WTC11 (cell line): Measurements from ENCODE around the gene PSORS1C1. TPM values are rescaled to one million over a fixed set of nuclear protein-coding genes. Genes with fewer than 3 reads are reported as not detected.

Experiments used
- CREM ChIP-seq: sonication (generic); formaldehyde crosslinking; IDR thresholded peaks from 2 replicates; pipeline ENCODE4 v1.8.1; 2022; ENCODE audit warnings: mild to moderate bottlenecking, missing genetic modification reagents, moderate library complexity
- FOXJ3 ChIP-seq: sonication (generic); formaldehyde crosslinking; IDR thresholded peaks from 2 replicates; pipeline ENCODE4 v1.9.0; 2021; ENCODE audit warnings: missing genetic modification reagents, mild to moderate bottlenecking, borderline replicate concordance
- GABPB1 ChIP-seq: sonication (generic); formaldehyde crosslinking; IDR thresholded peaks from 2 replicates; pipeline ENCODE4 v1.8.1; 2023; ENCODE audit warnings: mild to moderate bottlenecking, missing genetic modification reagents
- HMGA2 ChIP-seq: fragments of 250-450 bp; sonication (Bioruptor Pico); IDR thresholded peaks from 2 replicates; pipeline ENCODE4 v1.4.0; 2021; ENCODE audit warnings: mild to moderate bottlenecking, moderate library complexity
- IRF2 ChIP-seq: sonication (generic); formaldehyde crosslinking; IDR thresholded peaks from 2 replicates; pipeline ENCODE4 v1.8.0; 2022; ENCODE audit warnings: low read depth, missing genetic modification reagents, borderline replicate concordance
- JAZF1 ChIP-seq: fragments of 250-450 bp; sonication (Bioruptor Pico); IDR thresholded peaks from 2 replicates; pipeline ENCODE4 v1.9.0; 2021; ENCODE audit warnings: moderate library complexity, mild to moderate bottlenecking, inconsistent platforms
- JUN ChIP-seq: sonication (generic); formaldehyde crosslinking; IDR thresholded peaks from 2 replicates; pipeline ENCODE4 v1.8.0; 2023; ENCODE audit warnings: mild to moderate bottlenecking, missing genetic modification reagents
- MYBL2 ChIP-seq: sonication (generic); formaldehyde crosslinking; IDR thresholded peaks from 2 replicates; pipeline ENCODE4 v1.8.1; 2023; ENCODE audit warnings: mild to moderate bottlenecking, moderate library complexity, missing genetic modification reagents
- NFATC4 ChIP-seq: fragments of 250-450 bp; sonication (Bioruptor Pico); IDR thresholded peaks from 2 replicates; pipeline ENCODE4 v1.9.0; 2021; ENCODE audit warnings: mild to moderate bottlenecking
- NFE2L1 ChIP-seq: sonication (generic); formaldehyde crosslinking; IDR thresholded peaks from 2 replicates; pipeline ENCODE4 v1.8.1; 2023; ENCODE audit warnings: missing genetic modification reagents
- NR3C1 ChIP-seq: sonication (generic); formaldehyde crosslinking; conservative IDR thresholded peaks from 2 replicates; pipeline ENCODE4 v1.8.1; 2023; ENCODE audit warnings: low read depth, mild to moderate bottlenecking, missing genetic modification reagents
- PRRX2 ChIP-seq: fragments of 250-450 bp; sonication (Bioruptor Pico); IDR thresholded peaks from 2 replicates; pipeline ENCODE4 v1.8.0; 2021; ENCODE audit warnings: mild to moderate bottlenecking
- RORB ChIP-seq: fragments of 250-450 bp; sonication (Bioruptor Pico); IDR thresholded peaks from 2 replicates; pipeline ENCODE4 v1.9.0; 2021; ENCODE audit warnings: mild to moderate bottlenecking
- SOX15 ChIP-seq: fragments of 250-450 bp; sonication (Bioruptor Pico); IDR thresholded peaks from 2 replicates; pipeline ENCODE4 v1.9.0; 2021; ENCODE audit warnings: mild to moderate bottlenecking
- TP53 ChIP-seq: sonication (generic); formaldehyde crosslinking; IDR thresholded peaks from 2 replicates; pipeline ENCODE4 v1.8.1; 2023; ENCODE audit warnings: mild to moderate bottlenecking, missing genetic modification reagents
- ZBTB21 ChIP-seq: sonication (generic); formaldehyde crosslinking; IDR thresholded peaks from 2 replicates; pipeline ENCODE4 v1.8.1; 2023; ENCODE audit warnings: mild to moderate bottlenecking, missing genetic modification reagents, borderline replicate concordance
- ZNF232 ChIP-seq: sonication (generic); formaldehyde crosslinking; IDR thresholded peaks from 2 replicates; pipeline ENCODE4 v1.8.0; 2022; ENCODE audit warnings: mild to moderate bottlenecking, missing genetic modification reagents
- ZNF317 ChIP-seq: sonication (generic); formaldehyde crosslinking; IDR thresholded peaks from 2 replicates; pipeline ENCODE4 v1.8.1; 2023; ENCODE audit warnings: low read depth, mild to moderate bottlenecking, moderate library complexity, missing genetic modification reagents, borderline replicate concordance
- total RNA-seq: library from RNA; stranded (reverse); gene quantifications from 3 replicates; pipeline ENCODE4 v1.2.3, GENCODE V29; 2021
- TF ChIP-seq, protein P1 (sequence below): fragments of 250-450 bp; sonication (Bioruptor Pico); IDR thresholded peaks from 2 replicates; pipeline ENCODE4 v1.8.0; 2021; ENCODE audit warnings: mild to moderate bottlenecking
- TF ChIP-seq, protein P2 (sequence below): fragments of 250-450 bp; sonication (Bioruptor Pico); IDR thresholded peaks from 2 replicates; pipeline ENCODE4 v1.9.0; 2021; ENCODE audit warnings: mild to moderate bottlenecking
- TF ChIP-seq, protein P3 (sequence below): sonication (generic); formaldehyde crosslinking; conservative IDR thresholded peaks from 2 replicates; pipeline ENCODE4 v1.8.1; 2023; ENCODE audit warnings: mild to moderate bottlenecking, low read depth, missing genetic modification reagents, moderate library complexity
- TF ChIP-seq, protein P4 (sequence below): sonication (generic); formaldehyde crosslinking; IDR thresholded peaks from 2 replicates; pipeline ENCODE4 v1.8.0; 2023; ENCODE audit warnings: missing genetic modification reagents, mild to moderate bottlenecking, borderline replicate concordance
- TF ChIP-seq, protein P5 (sequence below): sonication (generic); formaldehyde crosslinking; conservative IDR thresholded peaks from 2 replicates; pipeline ENCODE4 v1.8.1; 2022; ENCODE audit warnings: mild to moderate bottlenecking, missing genetic modification reagents
- TF ChIP-seq, protein P6 (sequence below): sonication (generic); formaldehyde crosslinking; IDR thresholded peaks from 2 replicates; pipeline ENCODE4 v1.8.1; 2022; ENCODE audit warnings: mild to moderate bottlenecking, moderate library complexity, missing genetic modification reagents
- TF ChIP-seq, protein P7 (sequence below): sonication (generic); formaldehyde crosslinking; IDR thresholded peaks from 2 replicates; pipeline ENCODE4 v1.8.1; 2022; ENCODE audit warnings: low read depth, missing genetic modification reagents, borderline replicate concordance
- TF ChIP-seq, protein P8 (sequence below): sonication (generic); formaldehyde crosslinking; IDR thresholded peaks from 2 replicates; pipeline ENCODE4 v1.8.0; 2022; ENCODE audit warnings: mild to moderate bottlenecking, missing genetic modification reagents
- TF ChIP-seq, protein P9 (sequence below): sonication (generic); formaldehyde crosslinking; IDR thresholded peaks from 2 replicates; pipeline ENCODE4 v1.8.0; 2022; ENCODE audit warnings: mild to moderate bottlenecking, missing genetic modification reagents

The PSORS1C1 gene
- total RNA-seq, 1 experiment from 2014 or later: 0.66 TPM

DNA sequence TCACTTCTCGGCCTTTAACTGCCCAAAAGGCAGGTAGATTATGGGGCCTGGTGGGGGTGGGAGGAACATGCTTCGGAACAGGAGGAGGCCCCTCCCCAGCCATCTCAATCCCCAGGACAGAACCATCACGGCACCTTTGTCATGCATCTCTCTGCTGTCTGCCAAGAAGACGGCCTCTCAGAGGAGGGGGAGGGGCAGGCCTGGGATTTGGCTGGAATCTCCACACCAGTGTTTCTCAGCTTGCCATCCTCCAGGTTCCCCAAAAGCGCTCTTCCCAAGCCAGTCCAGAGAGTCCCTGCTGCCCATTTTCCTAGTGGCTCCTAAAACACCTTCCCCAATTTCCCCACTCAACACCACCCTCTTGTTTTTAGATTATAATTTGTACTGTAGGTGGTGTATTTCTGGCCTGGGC, 58.4 kb downstream of the PSORS1C1 start (continued):
- TF ChIP-seq FOXJ3 (CRISPR knock-in tag) (no peak), JAZF1 (CRISPR knock-in tag) (no peak), SOX15 (no peak), HMGA2 (CRISPR knock-in tag) (no peak), PRRX2 (CRISPR knock-in tag) (no peak), ZNF232 (no peak), NFE2L1 (no peak), MYBL2 (CRISPR knock-in tag) (no peak), NFATC4 (CRISPR knock-in tag) (no peak), RORB (CRISPR knock-in tag) (no peak), JUN (CRISPR knock-in tag) (0 out of 2 replicates have a peak, but pooled peaks have one; percentile 24), TP53 (no peak), ZBTB21 (CRISPR knock-in tag) (no peak), GABPB1 (CRISPR knock-in tag) (no peak), ZNF317 (CRISPR knock-in tag) (no peak), IRF2 (CRISPR knock-in tag) (no peak), CREM (0 out of 2 replicates have a peak, but pooled peaks have one; percentile 5), NR3C1 (CRISPR knock-in tag) (no peak)
- TF ChIP-seq, protein P1, sequence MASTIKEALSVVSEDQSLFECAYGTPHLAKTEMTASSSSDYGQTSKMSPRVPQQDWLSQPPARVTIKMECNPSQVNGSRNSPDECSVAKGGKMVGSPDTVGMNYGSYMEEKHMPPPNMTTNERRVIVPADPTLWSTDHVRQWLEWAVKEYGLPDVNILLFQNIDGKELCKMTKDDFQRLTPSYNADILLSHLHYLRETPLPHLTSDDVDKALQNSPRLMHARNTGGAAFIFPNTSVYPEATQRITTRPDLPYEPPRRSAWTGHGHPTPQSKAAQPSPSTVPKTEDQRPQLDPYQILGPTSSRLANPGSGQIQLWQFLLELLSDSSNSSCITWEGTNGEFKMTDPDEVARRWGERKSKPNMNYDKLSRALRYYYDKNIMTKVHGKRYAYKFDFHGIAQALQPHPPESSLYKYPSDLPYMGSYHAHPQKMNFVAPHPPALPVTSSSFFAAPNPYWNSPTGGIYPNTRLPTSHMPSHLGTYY (CRISPR knock-in tag): no peak
- TF ChIP-seq, protein P2, sequence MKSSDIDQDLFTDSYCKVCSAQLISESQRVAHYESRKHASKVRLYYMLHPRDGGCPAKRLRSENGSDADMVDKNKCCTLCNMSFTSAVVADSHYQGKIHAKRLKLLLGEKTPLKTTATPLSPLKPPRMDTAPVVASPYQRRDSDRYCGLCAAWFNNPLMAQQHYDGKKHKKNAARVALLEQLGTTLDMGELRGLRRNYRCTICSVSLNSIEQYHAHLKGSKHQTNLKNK (CRISPR knock-in tag): 0 out of 2 replicates have a peak, but pooled peaks have one; percentile 28
- TF ChIP-seq, protein P3, sequence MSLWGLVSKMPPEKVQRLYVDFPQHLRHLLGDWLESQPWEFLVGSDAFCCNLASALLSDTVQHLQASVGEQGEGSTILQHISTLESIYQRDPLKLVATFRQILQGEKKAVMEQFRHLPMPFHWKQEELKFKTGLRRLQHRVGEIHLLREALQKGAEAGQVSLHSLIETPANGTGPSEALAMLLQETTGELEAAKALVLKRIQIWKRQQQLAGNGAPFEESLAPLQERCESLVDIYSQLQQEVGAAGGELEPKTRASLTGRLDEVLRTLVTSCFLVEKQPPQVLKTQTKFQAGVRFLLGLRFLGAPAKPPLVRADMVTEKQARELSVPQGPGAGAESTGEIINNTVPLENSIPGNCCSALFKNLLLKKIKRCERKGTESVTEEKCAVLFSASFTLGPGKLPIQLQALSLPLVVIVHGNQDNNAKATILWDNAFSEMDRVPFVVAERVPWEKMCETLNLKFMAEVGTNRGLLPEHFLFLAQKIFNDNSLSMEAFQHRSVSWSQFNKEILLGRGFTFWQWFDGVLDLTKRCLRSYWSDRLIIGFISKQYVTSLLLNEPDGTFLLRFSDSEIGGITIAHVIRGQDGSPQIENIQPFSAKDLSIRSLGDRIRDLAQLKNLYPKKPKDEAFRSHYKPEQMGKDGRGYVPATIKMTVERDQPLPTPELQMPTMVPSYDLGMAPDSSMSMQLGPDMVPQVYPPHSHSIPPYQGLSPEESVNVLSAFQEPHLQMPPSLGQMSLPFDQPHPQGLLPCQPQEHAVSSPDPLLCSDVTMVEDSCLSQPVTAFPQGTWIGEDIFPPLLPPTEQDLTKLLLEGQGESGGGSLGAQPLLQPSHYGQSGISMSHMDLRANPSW (CRISPR knock-in tag): no peak
- TF ChIP-seq, protein P4, sequence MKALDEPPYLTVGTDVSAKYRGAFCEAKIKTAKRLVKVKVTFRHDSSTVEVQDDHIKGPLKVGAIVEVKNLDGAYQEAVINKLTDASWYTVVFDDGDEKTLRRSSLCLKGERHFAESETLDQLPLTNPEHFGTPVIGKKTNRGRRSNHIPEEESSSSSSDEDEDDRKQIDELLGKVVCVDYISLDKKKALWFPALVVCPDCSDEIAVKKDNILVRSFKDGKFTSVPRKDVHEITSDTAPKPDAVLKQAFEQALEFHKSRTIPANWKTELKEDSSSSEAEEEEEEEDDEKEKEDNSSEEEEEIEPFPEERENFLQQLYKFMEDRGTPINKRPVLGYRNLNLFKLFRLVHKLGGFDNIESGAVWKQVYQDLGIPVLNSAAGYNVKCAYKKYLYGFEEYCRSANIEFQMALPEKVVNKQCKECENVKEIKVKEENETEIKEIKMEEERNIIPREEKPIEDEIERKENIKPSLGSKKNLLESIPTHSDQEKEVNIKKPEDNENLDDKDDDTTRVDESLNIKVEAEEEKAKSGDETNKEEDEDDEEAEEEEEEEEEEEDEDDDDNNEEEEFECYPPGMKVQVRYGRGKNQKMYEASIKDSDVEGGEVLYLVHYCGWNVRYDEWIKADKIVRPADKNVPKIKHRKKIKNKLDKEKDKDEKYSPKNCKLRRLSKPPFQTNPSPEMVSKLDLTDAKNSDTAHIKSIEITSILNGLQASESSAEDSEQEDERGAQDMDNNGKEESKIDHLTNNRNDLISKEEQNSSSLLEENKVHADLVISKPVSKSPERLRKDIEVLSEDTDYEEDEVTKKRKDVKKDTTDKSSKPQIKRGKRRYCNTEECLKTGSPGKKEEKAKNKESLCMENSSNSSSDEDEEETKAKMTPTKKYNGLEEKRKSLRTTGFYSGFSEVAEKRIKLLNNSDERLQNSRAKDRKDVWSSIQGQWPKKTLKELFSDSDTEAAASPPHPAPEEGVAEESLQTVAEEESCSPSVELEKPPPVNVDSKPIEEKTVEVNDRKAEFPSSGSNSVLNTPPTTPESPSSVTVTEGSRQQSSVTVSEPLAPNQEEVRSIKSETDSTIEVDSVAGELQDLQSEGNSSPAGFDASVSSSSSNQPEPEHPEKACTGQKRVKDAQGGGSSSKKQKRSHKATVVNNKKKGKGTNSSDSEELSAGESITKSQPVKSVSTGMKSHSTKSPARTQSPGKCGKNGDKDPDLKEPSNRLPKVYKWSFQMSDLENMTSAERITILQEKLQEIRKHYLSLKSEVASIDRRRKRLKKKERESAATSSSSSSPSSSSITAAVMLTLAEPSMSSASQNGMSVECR (CRISPR knock-in tag): peak; percentile 90; the same call in 1 of the 2 replicates
- TF ChIP-seq, protein P5, sequence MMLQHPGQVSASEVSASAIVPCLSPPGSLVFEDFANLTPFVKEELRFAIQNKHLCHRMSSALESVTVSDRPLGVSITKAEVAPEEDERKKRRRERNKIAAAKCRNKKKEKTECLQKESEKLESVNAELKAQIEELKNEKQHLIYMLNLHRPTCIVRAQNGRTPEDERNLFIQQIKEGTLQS (CRISPR knock-in tag): no peak
- TF ChIP-seq, protein P6, sequence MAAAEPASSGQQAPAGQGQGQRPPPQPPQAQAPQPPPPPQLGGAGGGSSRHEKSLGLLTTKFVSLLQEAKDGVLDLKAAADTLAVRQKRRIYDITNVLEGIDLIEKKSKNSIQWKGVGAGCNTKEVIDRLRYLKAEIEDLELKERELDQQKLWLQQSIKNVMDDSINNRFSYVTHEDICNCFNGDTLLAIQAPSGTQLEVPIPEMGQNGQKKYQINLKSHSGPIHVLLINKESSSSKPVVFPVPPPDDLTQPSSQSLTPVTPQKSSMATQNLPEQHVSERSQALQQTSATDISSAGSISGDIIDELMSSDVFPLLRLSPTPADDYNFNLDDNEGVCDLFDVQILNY (CRISPR knock-in tag): no peak
- TF ChIP-seq, protein P7, sequence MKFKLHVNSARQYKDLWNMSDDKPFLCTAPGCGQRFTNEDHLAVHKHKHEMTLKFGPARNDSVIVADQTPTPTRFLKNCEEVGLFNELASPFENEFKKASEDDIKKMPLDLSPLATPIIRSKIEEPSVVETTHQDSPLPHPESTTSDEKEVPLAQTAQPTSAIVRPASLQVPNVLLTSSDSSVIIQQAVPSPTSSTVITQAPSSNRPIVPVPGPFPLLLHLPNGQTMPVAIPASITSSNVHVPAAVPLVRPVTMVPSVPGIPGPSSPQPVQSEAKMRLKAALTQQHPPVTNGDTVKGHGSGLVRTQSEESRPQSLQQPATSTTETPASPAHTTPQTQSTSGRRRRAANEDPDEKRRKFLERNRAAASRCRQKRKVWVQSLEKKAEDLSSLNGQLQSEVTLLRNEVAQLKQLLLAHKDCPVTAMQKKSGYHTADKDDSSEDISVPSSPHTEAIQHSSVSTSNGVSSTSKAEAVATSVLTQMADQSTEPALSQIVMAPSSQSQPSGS (CRISPR knock-in tag): no peak
- TF ChIP-seq, protein P8, sequence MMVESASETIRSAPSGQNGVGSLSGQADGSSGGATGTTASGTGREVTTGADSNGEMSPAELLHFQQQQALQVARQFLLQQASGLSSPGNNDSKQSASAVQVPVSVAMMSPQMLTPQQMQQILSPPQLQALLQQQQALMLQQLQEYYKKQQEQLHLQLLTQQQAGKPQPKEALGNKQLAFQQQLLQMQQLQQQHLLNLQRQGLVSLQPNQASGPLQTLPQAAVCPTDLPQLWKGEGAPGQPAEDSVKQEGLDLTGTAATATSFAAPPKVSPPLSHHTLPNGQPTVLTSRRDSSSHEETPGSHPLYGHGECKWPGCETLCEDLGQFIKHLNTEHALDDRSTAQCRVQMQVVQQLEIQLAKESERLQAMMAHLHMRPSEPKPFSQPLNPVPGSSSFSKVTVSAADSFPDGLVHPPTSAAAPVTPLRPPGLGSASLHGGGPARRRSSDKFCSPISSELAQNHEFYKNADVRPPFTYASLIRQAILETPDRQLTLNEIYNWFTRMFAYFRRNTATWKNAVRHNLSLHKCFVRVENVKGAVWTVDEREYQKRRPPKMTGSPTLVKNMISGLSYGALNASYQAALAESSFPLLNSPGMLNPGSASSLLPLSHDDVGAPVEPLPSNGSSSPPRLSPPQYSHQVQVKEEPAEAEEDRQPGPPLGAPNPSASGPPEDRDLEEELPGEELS (CRISPR knock-in tag): peak; percentile 85
- TF ChIP-seq, protein P9, sequence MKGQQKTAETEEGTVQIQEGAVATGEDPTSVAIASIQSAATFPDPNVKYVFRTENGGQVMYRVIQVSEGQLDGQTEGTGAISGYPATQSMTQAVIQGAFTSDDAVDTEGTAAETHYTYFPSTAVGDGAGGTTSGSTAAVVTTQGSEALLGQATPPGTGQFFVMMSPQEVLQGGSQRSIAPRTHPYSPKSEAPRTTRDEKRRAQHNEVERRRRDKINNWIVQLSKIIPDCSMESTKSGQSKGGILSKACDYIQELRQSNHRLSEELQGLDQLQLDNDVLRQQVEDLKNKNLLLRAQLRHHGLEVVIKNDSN (CRISPR knock-in tag): no peak
